Left lung (tissue), 10 donors: ENCODE data around the gene TFB2M. TPM values are rescaled to one million over a fixed set of nuclear protein-coding genes. Genes with fewer than 3 reads are reported as not detected.

ENCODE experiments used
- ATAC-seq: fragments of 200-7000 bp; cut with Tn5 transposase; one replicate; pipeline ENCODE4 v1.9.1; 2020; ENCODE audit warnings: moderate library complexity
- DNase-seq, 4 donors: peaks; one replicate each; pipeline ENCODE4 v3.0.0-alpha.2; 2013 to 2020
- H3K27ac ChIP-seq, 2 donors: fragments of 200-600 bp; sonication (generic) in 1 of 2; one replicate each; pipeline versions ENCODE4 v1.5.0 to v1.8.0; 2020 to 2021
- H3K27me3 ChIP-seq, 2 donors: fragments of 200-600 bp; sonication (generic) in 1 of 2; one replicate each; pipeline versions ENCODE4 v1.5.0 to v1.8.0; 2020 to 2021
- H3K36me3 ChIP-seq, 2 donors: fragments of 200-600 bp; sonication (generic) in 1 of 2; one replicate each; pipeline versions ENCODE4 v1.5.0 to v1.8.0; 2020 to 2021
- H3K4me1 ChIP-seq, 2 donors: fragments of 200-600 bp; one replicate each; pipeline ENCODE4 v1.8.0; 2021
- H3K4me3 ChIP-seq, 2 donors: fragments of 200-600 bp; sonication (generic) in 1 of 2; one replicate each; pipeline versions ENCODE4 v1.5.0 to v1.8.0; 2020 to 2021; ENCODE audit warnings: mild to moderate bottlenecking in 1 of 2
- H3K9me3 ChIP-seq, 2 donors: fragments of 200-600 bp; sonication (generic) in 1 of 2; one replicate each; pipeline versions ENCODE4 v1.5.0 to v1.8.0; 2020 to 2021
- intact Hi-C, 2 donors: fragments of 100-400 bp; cut with DNase I; formaldehyde crosslinking; loops; one replicate each; pipeline versions ENCODE4 v1.11.2 to v1.14.2; 2022
- polyA plus RNA-seq, 6 donors: library from polyadenylated mRNA; unstranded; fragments of 120-200 nt; gene quantifications; one replicate each; pipeline ENCODE4 v1.2.1, GENCODE V29; 2013; ENCODE audit not compliant: insufficient read length in 6 of 6
- total RNA-seq, 2 donors: library from RNA; stranded (reverse); fragmentation: NEBNext Ultra II Directional; extraction: Animal tissue kit (Norgen Biotek cat#: 25700); gene quantifications; one replicate each; pipeline ENCODE4 v1.2.1, GENCODE V29; 2021
- TF ChIP-seq, protein P1 (sequence below), 2 donors: fragments of 200-600 bp; sonication (generic) in 1 of 2; IDR thresholded peaks; one replicate each; pipeline versions ENCODE4 v1.5.0 to v1.8.0; 2021; ENCODE audit warnings: antibody characterized with exemption in 2 of 2
- donor health status: DM: no; HTN: yes; CAD: no.
- donor health status: DM: no; HTN: no; CAD: no.

Gene TFB2M
- total and polyA plus RNA-seq, 8 donors: 8.8 to 17.5 (median 16.6) TPM

DNA sequence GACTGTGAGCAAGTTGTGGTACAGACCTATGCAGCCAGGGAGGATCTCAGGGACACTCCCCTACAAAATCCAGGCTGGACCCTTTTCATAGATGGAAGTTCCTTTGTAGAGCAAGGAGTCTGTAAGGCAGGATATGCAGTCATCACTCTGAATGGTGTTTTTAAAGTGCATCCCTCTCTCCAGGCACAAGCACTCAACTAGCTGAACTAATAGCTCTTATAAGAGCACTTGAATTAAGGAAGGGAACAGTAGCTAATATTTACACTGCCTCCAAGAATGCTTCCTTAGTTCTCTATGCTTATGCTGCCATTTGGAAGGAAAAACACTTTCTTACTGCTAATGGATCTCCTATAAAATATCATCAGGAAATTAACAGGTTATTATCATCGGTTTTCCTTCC, 31.9 kb downstream of the TFB2M start:
- H3K4me3 ChIP-seq: no peak overlapping the region
- intact Hi-C loops: no loop called here
- peak; percentile 91 for ATAC-seq
- TF ChIP-seq, protein P1, sequence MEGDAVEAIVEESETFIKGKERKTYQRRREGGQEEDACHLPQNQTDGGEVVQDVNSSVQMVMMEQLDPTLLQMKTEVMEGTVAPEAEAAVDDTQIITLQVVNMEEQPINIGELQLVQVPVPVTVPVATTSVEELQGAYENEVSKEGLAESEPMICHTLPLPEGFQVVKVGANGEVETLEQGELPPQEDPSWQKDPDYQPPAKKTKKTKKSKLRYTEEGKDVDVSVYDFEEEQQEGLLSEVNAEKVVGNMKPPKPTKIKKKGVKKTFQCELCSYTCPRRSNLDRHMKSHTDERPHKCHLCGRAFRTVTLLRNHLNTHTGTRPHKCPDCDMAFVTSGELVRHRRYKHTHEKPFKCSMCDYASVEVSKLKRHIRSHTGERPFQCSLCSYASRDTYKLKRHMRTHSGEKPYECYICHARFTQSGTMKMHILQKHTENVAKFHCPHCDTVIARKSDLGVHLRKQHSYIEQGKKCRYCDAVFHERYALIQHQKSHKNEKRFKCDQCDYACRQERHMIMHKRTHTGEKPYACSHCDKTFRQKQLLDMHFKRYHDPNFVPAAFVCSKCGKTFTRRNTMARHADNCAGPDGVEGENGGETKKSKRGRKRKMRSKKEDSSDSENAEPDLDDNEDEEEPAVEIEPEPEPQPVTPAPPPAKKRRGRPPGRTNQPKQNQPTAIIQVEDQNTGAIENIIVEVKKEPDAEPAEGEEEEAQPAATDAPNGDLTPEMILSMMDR (IDR thresholded peaks at IDR 0.05): no peak
- no peaks in the 10 kb centered on the region for H3K4me1 ChIP-seq
- H3K27ac ChIP-seq: peak overlapping the region; percentile 20 to 39
- peaks cover 0 to 28% of the 10 kb centered on the region in 2 donors for H3K9me3 ChIP-seq
- H3K27me3 ChIP-seq: no peaks in the 10 kb centered on the region
- DNase-seq: peak in 1 of 4 donors; percentile 38
- peaks cover 0 to 11% of the 10 kb centered on the region in 2 donors for H3K36me3 ChIP-seq

DNA sequence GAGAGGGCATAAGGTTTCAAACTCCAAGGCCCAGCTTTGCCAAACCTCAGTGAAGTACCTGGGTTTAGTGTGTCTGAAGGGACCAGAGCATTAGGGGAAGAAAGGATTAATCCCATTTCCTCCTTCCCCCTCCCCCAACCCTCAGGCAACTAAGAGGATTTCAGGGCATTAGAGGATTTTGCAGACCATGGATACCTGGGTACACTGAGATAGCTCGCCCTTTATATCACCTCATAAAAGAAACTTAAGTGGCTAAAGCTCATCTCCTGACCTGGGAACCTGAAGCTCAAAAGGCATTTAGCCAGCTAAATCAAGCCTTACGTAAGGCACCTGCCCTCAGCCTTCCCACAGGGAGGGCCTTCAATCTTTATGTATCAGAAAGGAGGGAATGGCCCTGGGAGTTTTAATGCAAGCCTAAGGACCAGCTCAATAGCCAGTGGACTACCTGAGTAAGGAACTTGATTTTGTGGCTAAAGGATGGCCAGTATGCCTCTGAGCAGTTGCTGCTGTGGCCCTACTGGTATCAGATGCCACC, 32.6 kb downstream of the TFB2M start:
- intact Hi-C loops: no loop called here
- DNase-seq (no peak), ATAC-seq (peak; percentile 51)
- H3K36me3 ChIP-seq: peaks cover 0 to 4% of the 10 kb centered on the region in 2 donors
- no peaks in the 10 kb centered on the region for H3K27me3 ChIP-seq
- TF ChIP-seq, protein P1 (IDR thresholded peaks at IDR 0.05): no peak
- H3K4me3 ChIP-seq: no peak overlapping the region
- H3K4me1 ChIP-seq: no peaks in the 10 kb centered on the region
- H3K9me3 ChIP-seq: peaks cover 0 to 28% of the 10 kb centered on the region in 2 donors
- no peak overlapping the region for H3K27ac ChIP-seq

DNA sequence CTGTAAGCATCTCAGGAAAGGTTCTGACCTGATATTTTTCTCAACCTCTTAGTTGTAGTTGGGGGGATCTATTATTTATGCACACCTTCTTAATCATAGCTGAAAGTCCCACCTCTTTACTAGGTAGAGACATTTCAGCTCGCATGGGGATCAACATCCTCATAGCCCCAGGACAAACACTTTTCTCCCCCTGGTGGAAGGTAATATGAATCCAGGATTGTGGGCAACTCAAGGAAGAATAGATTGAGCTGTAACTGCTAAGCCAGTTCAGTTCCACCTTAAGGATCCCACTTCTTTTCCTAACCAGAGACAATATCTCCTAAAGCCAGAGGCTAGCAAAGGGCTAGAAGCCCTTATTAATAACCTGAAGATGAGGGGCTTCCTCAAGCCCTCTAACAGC, 33.5 kb downstream of the TFB2M start:
- Histone ChIP-seq H3K4me3 (no peak overlapping the region), H3K36me3 (no peaks in the 10 kb centered on the region), H3K27ac (no peak overlapping the region), H3K9me3 (peaks cover 0 to 28% of the 10 kb centered on the region in 2 donors), H3K4me1 (no peaks in the 10 kb centered on the region), H3K27me3 (no peaks in the 10 kb centered on the region)
- ATAC-seq: no peak
- no peak for DNase-seq
- TF ChIP-seq, protein P1 (IDR thresholded peaks at IDR 0.05): no peak
- intact Hi-C loops: no loop called here

DNA sequence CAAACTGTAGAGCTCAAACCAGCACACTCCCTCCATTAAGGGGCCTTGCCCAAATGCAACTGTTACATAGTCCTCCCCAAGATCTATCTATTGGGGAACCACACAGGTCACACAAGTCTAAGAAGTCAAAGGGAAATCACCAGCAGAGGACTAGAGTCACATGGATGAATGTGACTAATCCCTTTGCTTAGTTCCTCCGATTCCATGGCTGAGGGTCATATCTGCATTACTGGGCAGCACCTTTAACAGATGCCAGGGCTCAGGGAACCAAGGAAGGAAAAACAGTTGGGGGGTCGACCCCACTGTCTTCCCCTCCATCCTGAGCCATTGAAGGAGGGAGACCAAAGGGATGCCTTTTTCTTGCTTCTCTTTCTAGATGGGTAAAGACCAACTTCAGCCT, 35.6 kb downstream of the TFB2M start:
- TF ChIP-seq, protein P1 (IDR thresholded peaks at IDR 0.05): no peak
- ATAC-seq (no peak), DNase-seq (no peak)
- no peak overlapping the region for H3K27ac ChIP-seq
- intact Hi-C loops: no loop called here
- no peaks in the 10 kb centered on the region for H3K4me1 ChIP-seq
- peaks cover 0 to 28% of the 10 kb centered on the region in 2 donors for H3K9me3 ChIP-seq
- no peak overlapping the region for H3K4me3 ChIP-seq
- H3K27me3 ChIP-seq: no peaks in the 10 kb centered on the region
- H3K36me3 ChIP-seq: no peaks in the 10 kb centered on the region

- ATAC-seq (no peak), DNase-seq (no peak)
- no peak overlapping the region for H3K4me3 ChIP-seq
These were observed 36.9 kb downstream of the TFB2M start for GRCh38 chr1:246528933-246529731.

More at GRCh38 chr1:246528933-246529731, 36.9 kb downstream of the TFB2M start:
- Histone ChIP-seq H3K36me3 (no peaks in the 10 kb centered on the region), H3K4me1 (no peaks in the 10 kb centered on the region), H3K27ac (no peak overlapping the region), H3K27me3 (no peaks in the 10 kb centered on the region), H3K9me3 (peaks cover 0 to 28% of the 10 kb centered on the region in 2 donors)
- intact Hi-C loops: no loop called here
- TF ChIP-seq, protein P1 (IDR thresholded peaks at IDR 0.05): no peak
